ENCODE data around the gene MAP4K3.

GRCh38 chr2:39445934-39446333, 8.8 kb upstream of the MAP4K3 start:
- no peak for TF ChIP-seq EP300 (IDR thresholded peaks at IDR 0.05)
- no peak for TF ChIP-seq CTCF (IDR thresholded peaks at IDR 0.05)
- no peak for TF ChIP-seq POLR2A (IDR thresholded peaks at IDR 0.05)
- TF ChIP-seq POLR2AphosphoS5 (IDR thresholded peaks at IDR 0.05), result no peak

All from upper lobe of left lung (tissue), 4 donors.